ENCODE data around the gene ARCN1.

DNA sequence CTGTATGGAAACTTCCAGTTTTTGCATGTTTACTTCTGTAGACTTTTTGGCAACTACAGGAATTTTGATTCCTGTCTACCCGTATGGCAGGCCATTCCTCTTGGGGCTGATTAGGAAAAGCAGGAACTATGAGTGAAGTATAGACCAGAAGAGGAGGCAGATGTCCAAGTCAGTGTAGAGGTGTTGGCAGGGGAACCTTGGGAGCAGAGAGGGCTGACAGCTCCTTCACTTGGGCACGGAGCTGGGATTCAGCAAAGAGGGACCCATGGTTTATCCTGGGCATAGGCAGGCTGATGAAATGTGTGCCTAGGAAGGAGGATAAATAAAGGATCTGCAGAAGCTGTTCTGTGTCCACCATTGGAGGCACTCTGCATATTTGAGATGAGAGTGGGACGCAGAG is 74.2 kb downstream of the ARCN1 start:
- no peak for TF ChIP-seq CTCF (IDR thresholded peaks at IDR 0.05)
- TF ChIP-seq POLR2A (IDR thresholded peaks at IDR 0.05) = no peak
